ENCODE measurements around the gene SMURF2. TPM values are rescaled to one million over a fixed set of nuclear protein-coding genes. Genes with fewer than 3 reads are reported as not detected.

The SMURF2 gene
- total and polyA plus RNA-seq, 9 of the 15 experiments (the other 6 are each of a cell fraction or from before 2014, with no cell fraction given), result 3.8 to 22.0 (median 14.8) TPM

DNA sequence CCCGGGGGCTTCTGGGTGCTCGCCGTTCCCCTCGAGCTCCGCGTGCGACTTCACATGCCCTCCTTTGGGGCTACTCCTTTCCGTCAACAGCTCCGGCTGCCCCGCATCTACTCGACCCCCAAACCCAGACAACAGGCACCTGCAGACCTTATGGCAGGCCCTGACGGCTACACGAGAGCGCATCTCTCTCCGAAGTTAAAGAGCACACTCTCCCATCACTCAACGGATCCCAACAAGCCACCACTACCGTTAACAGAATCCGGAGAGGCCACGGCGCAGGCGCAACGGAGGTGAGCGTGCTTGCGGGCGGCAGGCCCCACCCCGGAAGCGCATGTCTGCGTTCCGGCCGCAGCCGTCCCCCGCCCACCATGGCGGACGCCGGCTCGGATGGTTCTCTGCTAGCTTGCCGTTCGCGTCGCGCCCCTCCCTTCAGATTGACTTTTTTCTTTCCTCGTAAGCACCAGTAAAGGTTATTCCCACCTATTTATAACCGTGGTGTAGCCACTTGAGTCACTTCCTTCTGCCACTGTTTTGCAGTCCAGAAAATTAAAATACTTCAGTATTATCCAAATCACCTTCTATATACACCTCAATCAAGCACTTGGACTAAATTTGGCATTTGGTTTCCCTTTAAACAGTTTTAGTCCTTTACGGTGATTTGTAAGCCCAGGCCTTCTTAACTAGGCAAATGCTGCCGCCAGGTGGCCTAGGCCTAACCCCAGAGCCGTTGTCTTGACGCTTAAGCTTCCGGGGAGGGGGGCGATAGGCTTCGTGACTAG, 165.1 kb downstream of the SMURF2 start, which contains the start of gene POLG2 (continued):
- no peak for TF ChIP-seq ZNF57 (CRISPR knock-in tag; IDR thresholded peaks at IDR 0.05)
- no peak for TF ChIP-seq TCF7 (IDR thresholded peaks at IDR 0.05; ENCODE audit: borderline replicate concordance)
- TF ChIP-seq DPF2 (IDR thresholded peaks at IDR 0.05), result peak; percentile 62; the same call in 1 of the 2 replicates
- TF ChIP-seq ZKSCAN3 (CRISPR knock-in tag; IDR thresholded peaks at IDR 0.05), result no peak
- peak; percentile 87 for TF ChIP-seq ZFX (CRISPR knock-in tag; IDR thresholded peaks at IDR 0.05)
- TF ChIP-seq POU5F1 (IDR thresholded peaks at IDR 0.05; ENCODE audit: borderline replicate concordance, low read depth, low read length, partially characterized antibody), result no peak
- TF ChIP-seq ZNF584 (CRISPR knock-in tag; IDR thresholded peaks at IDR 0.05; ENCODE audit: low read depth), result no peak
- TF ChIP-seq ZNF282 (CRISPR knock-in tag; IDR thresholded peaks at IDR 0.05), result no peak
- no peak for TF ChIP-seq ZNF586 (CRISPR knock-in tag; conservative IDR thresholded peaks at IDR 0.05)
- TF ChIP-seq ARID1B (IDR thresholded peaks at IDR 0.05), result peak; percentile 64
- peak; percentile 3 to 39; a peak in 2 of 4 replicates for TF ChIP-seq RCOR1 (IDR thresholded peaks at IDR 0.05; ENCODE audit: borderline replicate concordance in 1 of 2, low read depth in 2 of 2, low read length in 2 of 2)
- no peak for TF ChIP-seq STAT5B (CRISPR knock-in tag; IDR thresholded peaks at IDR 0.05)
- TF ChIP-seq DNMT1 (IDR thresholded peaks at IDR 0.05), result peak; percentile 97; the same call in 1 of the 2 replicates
- peak; percentile 81 for TF ChIP-seq ELF1 (tag; IDR thresholded peaks at IDR 0.05)
- no peak for TF ChIP-seq HLTF (IDR thresholded peaks at IDR 0.05)
- TF ChIP-seq ZNF445 (CRISPR knock-in tag; IDR thresholded peaks at IDR 0.05; ENCODE audit: low read depth), result peak; percentile 80; the same call in 1 of the 2 replicates
- TF ChIP-seq, protein P1, sequence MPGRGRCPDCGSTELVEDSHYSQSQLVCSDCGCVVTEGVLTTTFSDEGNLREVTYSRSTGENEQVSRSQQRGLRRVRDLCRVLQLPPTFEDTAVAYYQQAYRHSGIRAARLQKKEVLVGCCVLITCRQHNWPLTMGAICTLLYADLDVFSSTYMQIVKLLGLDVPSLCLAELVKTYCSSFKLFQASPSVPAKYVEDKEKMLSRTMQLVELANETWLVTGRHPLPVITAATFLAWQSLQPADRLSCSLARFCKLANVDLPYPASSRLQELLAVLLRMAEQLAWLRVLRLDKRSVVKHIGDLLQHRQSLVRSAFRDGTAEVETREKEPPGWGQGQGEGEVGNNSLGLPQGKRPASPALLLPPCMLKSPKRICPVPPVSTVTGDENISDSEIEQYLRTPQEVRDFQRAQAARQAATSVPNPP (IDR thresholded peaks at IDR 0.05; ENCODE audit: borderline replicate concordance, insufficient read depth, insufficient read length), result no peak
- TF ChIP-seq RB1 (IDR thresholded peaks at IDR 0.05; ENCODE audit: low read depth), result peak; percentile 38; the same call in 1 of the 2 replicates
- no peak for TF ChIP-seq BACH1 (tag; IDR thresholded peaks at IDR 0.05)
- TF ChIP-seq, protein P2, sequence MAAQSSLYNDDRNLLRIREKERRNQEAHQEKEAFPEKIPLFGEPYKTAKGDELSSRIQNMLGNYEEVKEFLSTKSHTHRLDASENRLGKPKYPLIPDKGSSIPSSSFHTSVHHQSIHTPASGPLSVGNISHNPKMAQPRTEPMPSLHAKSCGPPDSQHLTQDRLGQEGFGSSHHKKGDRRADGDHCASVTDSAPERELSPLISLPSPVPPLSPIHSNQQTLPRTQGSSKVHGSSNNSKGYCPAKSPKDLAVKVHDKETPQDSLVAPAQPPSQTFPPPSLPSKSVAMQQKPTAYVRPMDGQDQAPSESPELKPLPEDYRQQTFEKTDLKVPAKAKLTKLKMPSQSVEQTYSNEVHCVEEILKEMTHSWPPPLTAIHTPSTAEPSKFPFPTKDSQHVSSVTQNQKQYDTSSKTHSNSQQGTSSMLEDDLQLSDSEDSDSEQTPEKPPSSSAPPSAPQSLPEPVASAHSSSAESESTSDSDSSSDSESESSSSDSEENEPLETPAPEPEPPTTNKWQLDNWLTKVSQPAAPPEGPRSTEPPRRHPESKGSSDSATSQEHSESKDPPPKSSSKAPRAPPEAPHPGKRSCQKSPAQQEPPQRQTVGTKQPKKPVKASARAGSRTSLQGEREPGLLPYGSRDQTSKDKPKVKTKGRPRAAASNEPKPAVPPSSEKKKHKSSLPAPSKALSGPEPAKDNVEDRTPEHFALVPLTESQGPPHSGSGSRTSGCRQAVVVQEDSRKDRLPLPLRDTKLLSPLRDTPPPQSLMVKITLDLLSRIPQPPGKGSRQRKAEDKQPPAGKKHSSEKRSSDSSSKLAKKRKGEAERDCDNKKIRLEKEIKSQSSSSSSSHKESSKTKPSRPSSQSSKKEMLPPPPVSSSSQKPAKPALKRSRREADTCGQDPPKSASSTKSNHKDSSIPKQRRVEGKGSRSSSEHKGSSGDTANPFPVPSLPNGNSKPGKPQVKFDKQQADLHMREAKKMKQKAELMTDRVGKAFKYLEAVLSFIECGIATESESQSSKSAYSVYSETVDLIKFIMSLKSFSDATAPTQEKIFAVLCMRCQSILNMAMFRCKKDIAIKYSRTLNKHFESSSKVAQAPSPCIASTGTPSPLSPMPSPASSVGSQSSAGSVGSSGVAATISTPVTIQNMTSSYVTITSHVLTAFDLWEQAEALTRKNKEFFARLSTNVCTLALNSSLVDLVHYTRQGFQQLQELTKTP (IDR thresholded peaks at IDR 0.05; ENCODE audit: low read depth in 1 of 2, partially characterized antibody in 2 of 2), result peak in 1 of 2 experiments; percentile 44
- TF ChIP-seq, protein P3, sequence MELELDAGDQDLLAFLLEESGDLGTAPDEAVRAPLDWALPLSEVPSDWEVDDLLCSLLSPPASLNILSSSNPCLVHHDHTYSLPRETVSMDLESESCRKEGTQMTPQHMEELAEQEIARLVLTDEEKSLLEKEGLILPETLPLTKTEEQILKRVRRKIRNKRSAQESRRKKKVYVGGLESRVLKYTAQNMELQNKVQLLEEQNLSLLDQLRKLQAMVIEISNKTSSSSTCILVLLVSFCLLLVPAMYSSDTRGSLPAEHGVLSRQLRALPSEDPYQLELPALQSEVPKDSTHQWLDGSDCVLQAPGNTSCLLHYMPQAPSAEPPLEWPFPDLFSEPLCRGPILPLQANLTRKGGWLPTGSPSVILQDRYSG (tag; conservative IDR thresholded peaks at IDR 0.05; ENCODE audit: low read depth), result no peak
- peak; percentile 71; the same call in 1 of the 2 replicates for TF ChIP-seq ZNF143 (CRISPR knock-in tag; IDR thresholded peaks at IDR 0.05)

Measured in K562 (cell line).